ENCODE results near the gene TMC8.

GRCh38 chr17:78127888-78128550, 2.6 kb upstream of the TMC8 start:
- TF ChIP-seq CTCF (conservative IDR thresholded peaks at IDR 0.05 in 1 of 2, IDR thresholded peaks at IDR 0.05 in 1 of 2; ENCODE audit: extremely low read depth in 1 of 2, insufficient read depth in 1 of 2, low read depth in 1 of 2, low read length in 2 of 2), result no peak
- TF ChIP-seq EZH2 (IDR thresholded peaks at IDR 0.05; ENCODE audit: borderline replicate concordance, low read length), result no peak

Measured in mammary epithelial cell (primary cell).